ENCODE measurements around the gene S100Z.

- TF ChIP-seq EP300 (IDR thresholded peaks at IDR 0.05) (no peak), CTCF (IDR thresholded peaks at IDR 0.05) (no peak), POLR2AphosphoS5 (IDR thresholded peaks at IDR 0.05) (no peak), POLR2A (IDR thresholded peaks at IDR 0.05) (no peak)
These were observed 29.8 kb upstream of the S100Z start for GRCh38 chr5:76819851-76820525.
